ENCODE results near the gene USP6NL.

- TF ChIP-seq CTCF (conservative IDR thresholded peaks at IDR 0.05; ENCODE audit: low read depth, low read length) (no peak), EZH2 (IDR thresholded peaks at IDR 0.05; ENCODE audit: low read length, unreplicated experiment) (no peak)
These were observed 78.1 kb downstream of the USP6NL start for GRCh38 chr10:11533328-11533781.

Data from PC-3 (cell line).